Effector memory CD4-positive, alpha-beta T cell (primary cell): Measurements from ENCODE around the gene PTPN20.
"Not testable (repeated sequence)": the region's sequence is repeated elsewhere in the genome, so short reads cannot be mapped to it uniquely, and the experiment has no call there.

ENCODE experiments used
- DNase-seq, 3 donors: peaks; one replicate each; pipeline ENCODE4 v3.0.0-alpha.2; 2020
- H3K27ac ChIP-seq: 2 replicates; pipeline ENCODE4 v1.7.0; 2013; ENCODE audit warnings: mild to moderate bottlenecking, low read length, moderate library complexity; ENCODE audit not compliant: insufficient read depth, poor library complexity, severe bottlenecking
- H3K27me3 ChIP-seq: replicated peaks from 2 replicates; pipeline ENCODE4 v1.7.0; 2013; ENCODE audit warnings: mild to moderate bottlenecking, low read length; ENCODE audit not compliant: insufficient read depth, control insufficient read depth, poor library complexity, severe bottlenecking
- H3K36me3 ChIP-seq: 2 replicates; pipeline ENCODE4 v1.7.0; 2013; ENCODE audit warnings: mild to moderate bottlenecking, low read length, moderate library complexity; ENCODE audit not compliant: control insufficient read depth, insufficient read depth
- H3K4me1 ChIP-seq: 2 replicates; pipeline ENCODE4 v1.7.0; 2013; ENCODE audit warnings: low read length, mild to moderate bottlenecking; ENCODE audit not compliant: control insufficient read depth, insufficient read depth, poor library complexity, severe bottlenecking
- H3K4me3 ChIP-seq: 2 replicates; pipeline ENCODE4 v1.7.0; 2013; ENCODE audit warnings: low read length, low read depth, mild to moderate bottlenecking; ENCODE audit not compliant: insufficient read depth, poor library complexity, severe bottlenecking
- H3K9me3 ChIP-seq: 2 replicates; pipeline ENCODE4 v1.7.0; 2013; ENCODE audit warnings: mild to moderate bottlenecking, low read length, moderate library complexity; ENCODE audit not compliant: control insufficient read depth

PTPN20 gene

GRCh38 chr10:46952540-46952939 lies 41.3 kb downstream of the PTPN20 start:
- not testable (repeated sequence) for H3K4me3 ChIP-seq, H3K27me3 ChIP-seq, DNase-seq, H3K36me3 ChIP-seq, H3K9me3 ChIP-seq, H3K4me1 ChIP-seq, H3K27ac ChIP-seq

DNA sequence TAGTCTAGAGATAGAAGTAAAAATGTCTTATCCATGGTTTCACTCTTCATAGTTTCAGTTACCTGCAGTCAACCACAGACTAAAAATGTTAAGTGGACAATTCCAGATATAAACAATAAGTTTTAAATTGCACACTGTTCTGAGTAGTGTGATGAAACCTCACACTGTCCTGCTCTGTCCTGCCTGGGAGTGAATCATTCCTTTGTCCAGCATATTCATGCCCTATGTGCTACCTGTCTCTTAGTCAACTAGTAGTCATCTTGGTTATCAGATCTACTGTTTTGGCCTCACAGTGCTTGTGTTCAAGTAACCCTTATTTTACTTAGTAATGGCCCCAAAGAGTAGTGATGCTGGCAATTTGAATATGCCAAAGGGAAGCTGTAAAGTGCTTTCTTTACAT lies 49.5 kb downstream of the PTPN20 start:
- H3K9me3 ChIP-seq, H3K4me1 ChIP-seq, H3K36me3 ChIP-seq, H3K27ac ChIP-seq, H3K27me3 ChIP-seq, H3K4me3 ChIP-seq, DNase-seq: not testable (repeated sequence)

DNA sequence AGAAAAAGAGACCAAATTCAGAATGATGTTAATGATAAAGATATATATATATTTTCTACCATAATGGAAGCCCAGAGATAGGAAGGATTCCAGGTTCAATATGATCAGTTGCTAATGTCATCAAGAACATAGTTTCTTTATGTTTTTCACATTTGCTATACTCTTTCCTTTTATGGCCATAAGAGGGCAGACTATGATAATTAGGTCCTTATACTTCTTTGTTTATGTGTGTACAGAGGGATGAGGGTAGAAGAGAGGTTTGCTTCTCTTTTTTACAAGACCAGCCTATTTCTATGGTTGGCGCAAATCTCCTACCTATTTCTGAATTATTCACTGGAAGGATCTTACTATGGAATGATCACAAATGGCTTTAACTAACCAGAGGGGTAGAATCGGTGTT lies 52.1 kb downstream of the PTPN20 start:
- H3K4me3 ChIP-seq, H3K27ac ChIP-seq, DNase-seq, H3K36me3 ChIP-seq, H3K27me3 ChIP-seq, H3K9me3 ChIP-seq, H3K4me1 ChIP-seq: not testable (repeated sequence)

DNA sequence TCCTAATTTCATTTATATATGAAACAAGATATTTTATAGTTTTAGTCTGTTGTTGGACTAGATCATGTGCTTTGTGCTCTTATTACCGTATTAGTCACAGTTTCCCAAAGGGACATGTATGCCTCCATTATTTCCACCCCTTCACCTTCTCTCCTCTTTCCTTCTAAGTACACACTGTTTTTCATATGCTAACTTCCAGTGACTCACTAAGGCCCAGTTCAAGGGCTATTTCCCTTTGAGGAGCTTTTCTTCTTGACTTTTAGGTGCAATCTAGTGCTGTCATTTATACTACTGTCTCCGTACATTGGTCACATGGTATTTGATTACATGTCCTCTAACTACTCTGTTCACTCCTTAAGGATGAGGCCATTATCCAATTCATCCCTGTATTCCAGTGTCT lies 55.8 kb downstream of the PTPN20 start:
- H3K4me1 ChIP-seq, H3K27me3 ChIP-seq, H3K36me3 ChIP-seq, DNase-seq, H3K27ac ChIP-seq, H3K4me3 ChIP-seq, H3K9me3 ChIP-seq: not testable (repeated sequence)

GRCh38 chr10:46980223-46980622 lies 69.0 kb downstream of the PTPN20 start:
- H3K36me3 ChIP-seq, H3K4me1 ChIP-seq, H3K4me3 ChIP-seq, H3K9me3 ChIP-seq, H3K27me3 ChIP-seq, DNase-seq, H3K27ac ChIP-seq: not testable (repeated sequence)

DNA sequence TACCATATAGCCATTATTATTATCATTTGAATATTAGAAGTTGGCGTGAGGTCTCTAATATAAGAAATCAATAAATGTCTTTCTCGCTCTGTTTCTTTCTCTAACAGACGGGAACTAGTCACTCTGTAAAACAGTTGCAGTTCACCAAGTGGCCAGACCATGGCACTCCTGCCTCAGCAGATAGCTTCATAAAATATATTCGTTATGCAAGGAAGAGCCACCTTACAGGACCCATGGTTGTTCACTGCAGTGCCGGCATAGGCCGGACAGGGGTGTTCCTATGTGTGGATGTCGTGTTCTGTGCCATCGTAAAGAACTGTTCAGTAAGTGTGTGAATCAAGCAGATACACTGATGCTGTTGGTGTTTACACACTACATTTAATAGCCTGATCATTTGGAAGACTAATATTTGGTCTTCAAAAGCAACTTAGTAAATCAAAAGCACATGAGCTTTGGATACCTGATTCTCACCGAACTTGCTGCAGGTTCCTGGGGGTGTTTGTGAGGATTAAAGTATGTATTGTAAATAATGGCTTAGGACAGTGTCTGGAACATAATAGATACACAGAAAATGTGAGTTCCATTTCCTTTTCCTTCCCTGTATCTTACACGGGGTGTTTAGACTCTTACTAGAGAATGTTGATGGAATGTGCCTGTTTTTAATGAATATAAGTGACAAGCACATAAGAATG lies 76.2 kb downstream of the PTPN20 start:
- H3K36me3 ChIP-seq, H3K4me1 ChIP-seq, H3K27ac ChIP-seq, H3K4me3 ChIP-seq, H3K9me3 ChIP-seq, H3K27me3 ChIP-seq, DNase-seq: not testable (repeated sequence)

DNA sequence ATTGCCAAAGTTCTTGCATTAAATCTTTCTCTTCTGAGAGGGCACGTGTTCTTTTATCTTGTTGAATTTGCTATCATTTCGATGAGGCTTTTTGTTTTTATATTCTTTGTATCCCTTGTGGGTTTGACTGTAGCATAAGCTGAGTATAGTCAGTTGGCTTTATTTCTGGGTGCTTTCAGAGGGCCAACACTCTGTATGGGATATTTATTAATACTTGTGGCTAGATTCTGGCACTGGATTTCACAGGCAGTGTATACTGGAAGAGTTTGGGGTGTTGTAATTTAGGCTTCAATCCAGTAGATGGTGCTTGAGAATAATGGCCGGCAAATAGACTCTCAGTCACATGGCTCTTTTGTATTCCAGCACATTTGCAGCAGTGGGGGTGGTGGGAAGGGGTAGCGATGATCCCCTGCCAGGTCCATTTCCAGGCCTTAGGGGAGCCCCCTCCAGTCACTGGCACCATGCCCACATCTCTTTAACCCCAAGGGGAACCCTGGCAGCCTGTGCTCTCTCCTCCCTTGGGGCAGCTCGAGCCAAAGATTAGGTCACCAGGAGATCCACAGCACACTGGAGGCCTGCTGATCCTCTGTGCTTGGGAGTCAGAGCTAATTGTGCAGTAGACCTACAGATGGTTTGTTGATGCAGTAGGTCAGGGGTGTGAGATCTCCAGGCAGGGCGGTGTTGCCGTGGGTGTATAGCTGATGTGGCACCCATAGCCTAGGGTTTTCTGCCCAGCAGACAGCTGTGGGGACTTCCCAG lies 81.8 kb downstream of the PTPN20 start:
- H3K4me1 ChIP-seq: no peaks in the 10 kb centered on the region

DNA sequence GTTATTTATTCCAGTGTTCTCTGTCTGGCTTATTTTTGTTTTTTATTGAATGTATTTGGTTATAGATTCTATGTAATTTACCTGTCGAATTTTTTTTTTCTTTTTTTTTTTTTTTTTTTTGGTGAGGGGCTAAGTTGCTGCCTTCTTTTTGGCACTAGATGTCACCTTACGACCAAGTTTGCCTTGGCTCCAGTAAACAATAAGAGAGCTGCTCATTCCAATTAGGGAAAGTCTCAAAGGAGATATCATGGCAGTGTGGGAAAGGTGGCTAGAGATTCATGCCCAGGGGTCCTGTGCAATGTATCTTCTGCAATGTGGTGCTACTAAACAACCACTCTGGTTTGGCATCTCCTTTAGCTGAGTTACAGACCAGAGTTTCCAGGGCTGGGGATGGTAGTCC lies 84.0 kb downstream of the PTPN20 start:
- no peaks in the 10 kb centered on the region for H3K4me1 ChIP-seq
- H3K4me3 ChIP-seq: no peak overlapping the region
- DNase-seq: no peak
- peaks cover 4% of the 10 kb centered on the region for H3K27me3 ChIP-seq
- no peak overlapping the region for H3K27ac ChIP-seq
- no peaks in the 10 kb centered on the region for H3K36me3 ChIP-seq
- no peaks in the 10 kb centered on the region for H3K9me3 ChIP-seq

More for the DNA sequence above, 81.8 kb downstream of the PTPN20 start:
- Histone ChIP-seq H3K36me3 (no peaks in the 10 kb centered on the region), H3K27me3 (peaks cover 4% of the 10 kb centered on the region), H3K27ac (no peak overlapping the region), H3K9me3 (no peaks in the 10 kb centered on the region), H3K4me3 (no peak overlapping the region)
- DNase-seq: no peak

- H3K9me3 ChIP-seq: no peaks in the 10 kb centered on the region
- H3K27me3 ChIP-seq: peaks cover 4% of the 10 kb centered on the region
- DNase-seq: no peak
- H3K4me3 ChIP-seq: no peak overlapping the region
- H3K27ac ChIP-seq: no peak overlapping the region
- H3K4me1 ChIP-seq: no peaks in the 10 kb centered on the region
- no peaks in the 10 kb centered on the region for H3K36me3 ChIP-seq
Observed at GRCh38 chr10:46998192-46998591, 87.0 kb downstream of the PTPN20 start.

DNA sequence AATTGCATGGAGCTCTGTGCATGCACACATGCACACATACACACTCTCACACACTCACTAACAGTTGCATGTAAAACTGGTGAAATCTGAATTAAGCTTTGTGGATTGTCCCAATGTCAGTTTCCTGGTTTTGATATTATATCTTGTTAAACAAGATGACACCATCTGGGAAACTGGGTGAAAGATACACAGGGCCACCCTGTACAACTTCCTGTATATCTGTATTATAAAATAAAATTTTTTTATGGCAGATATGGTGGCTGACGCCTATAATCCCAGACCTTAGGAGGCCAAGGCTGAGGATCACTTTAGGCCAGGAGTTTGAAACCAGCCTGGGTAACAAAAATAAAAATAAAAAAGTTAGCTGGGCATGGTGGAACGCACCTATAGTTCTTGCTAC lies 87.4 kb downstream of the PTPN20 start:
- H3K4me1 ChIP-seq: no peaks in the 10 kb centered on the region
- H3K27ac ChIP-seq: no peak overlapping the region
- H3K4me3 ChIP-seq: no peak overlapping the region
- peaks cover 4% of the 10 kb centered on the region for H3K27me3 ChIP-seq
- no peaks in the 10 kb centered on the region for H3K9me3 ChIP-seq
- no peak for DNase-seq
- H3K36me3 ChIP-seq: no peaks in the 10 kb centered on the region
